HepG2 (cell line): ENCODE measurements around the gene PTX4. TPM values are rescaled to one million over a fixed set of nuclear protein-coding genes. Genes with fewer than 3 reads are reported as not detected.

ENCODE experiments used
- ATAC-seq: fragments of 200-7000 bp; cut with Tn5 transposase; 3 replicates; pipeline ENCODE4 v1.9.1; 2020; ENCODE audit warnings: mild to moderate bottlenecking, moderate library complexity
- BruUV-seq: library from RNA; stranded (reverse); fragments of 400-500 nt; replicated peaks from 2 replicates; lab custom pipeline; 2021; lab: Mats Ljungman, UMichigan
- CTCF ChIA-PET: fragments of 300-600 bp; formaldehyde crosslinking; extraction: SDS; loops from one replicate; lab custom pipeline; 2021; ENCODE audit warnings: low total read pairs, inconsistent platforms, low intra/inter-chr PET ratio; lab: Yijun Ruan, JAX
- POLR2A ChIA-PET: fragments of 350-600 bp; sonication (Branson Sonifier 250); formaldehyde crosslinking; loops from one replicate; lab custom pipeline; 2020; ENCODE audit warnings: antibody characterized with exemption, inconsistent platforms; lab: Yijun Ruan, JAX
- DNase-seq: peaks from one replicate; pipeline ENCODE4 v3.0.0-alpha.2; 2015; ENCODE audit warnings: low spot score
- FAIRE-seq: peaks from 3 replicates; lab custom pipeline; 2011; peaks lifted over from hg19 to GRCh38; lab: Jason Lieb, UNC
- H2AFZ ChIP-seq: one replicate; pipeline ENCODE4 v1.6.1; 2011; ENCODE audit warnings: low read length, inconsistent platforms
- H3K27ac ChIP-seq: fragments of 300-600 bp; 3 replicates; pipeline ENCODE4 v1.8.0; 2011; ENCODE audit warnings: mixed run types, mild to moderate bottlenecking, mixed read lengths, low read length, inconsistent platforms; ENCODE audit not compliant: insufficient read depth; ENCODE audit errors: extremely low read length
- H3K27me3 ChIP-seq, 2 experiments: fragments of 200-600 bp in 1 of 2; 2 replicates in 1 of 2; 3 replicates in 1 of 2; pipeline versions ENCODE4 v1.6.0 to v1.8.0; 2011; ENCODE audit warnings: low read length in 2 of 2, mild to moderate bottlenecking in 2 of 2, moderate library complexity in 2 of 2, inconsistent platforms in 1 of 2; ENCODE audit not compliant: insufficient read depth in 2 of 2, control insufficient read depth in 1 of 2
- H3K36me3 ChIP-seq, 2 experiments: fragments of 200-600 bp in 1 of 2; replicated peaks in 1 of 2; 2 replicates in 1 of 2; 3 replicates in 1 of 2; pipeline versions ENCODE4 v1.5.1 to v1.8.0; 2011; ENCODE audit warnings: low read length in 2 of 2, inconsistent platforms in 1 of 2; ENCODE audit not compliant: insufficient read depth in 2 of 2, control insufficient read depth in 1 of 2
- H3K4me1 ChIP-seq: 2 replicates; pipeline ENCODE4 v1.5.1; 2012; ENCODE audit warnings: low read length, inconsistent platforms; ENCODE audit not compliant: insufficient read depth
- H3K4me2 ChIP-seq: 2 replicates; pipeline ENCODE4 v1.6.0; 2011; ENCODE audit warnings: low read depth, low read length, inconsistent platforms
- H3K4me3 ChIP-seq, 3 experiments: fragments of 200-600 bp in 1 of 3; sonication (generic), shearing (Covaris generic) in 1 of 3; replicated peaks in 1 of 3; 2 replicates each; pipeline ENCODE4 v1.5.1; 2011 to 2016; ENCODE audit warnings: low read length in 3 of 3, inconsistent platforms in 2 of 3, low read depth in 2 of 3, mild to moderate bottlenecking in 2 of 3, control low read depth in 1 of 3, mixed read lengths in 1 of 3; ENCODE audit not compliant: insufficient read depth in 1 of 3
- H3K79me2 ChIP-seq: one replicate; pipeline ENCODE4 v1.6.1; 2011; ENCODE audit warnings: low read length, inconsistent platforms; ENCODE audit not compliant: insufficient read depth
- H3K9ac ChIP-seq: 2 replicates; pipeline ENCODE4 v1.6.0; 2011; ENCODE audit warnings: mild to moderate bottlenecking, low read depth, low read length, inconsistent platforms; ENCODE audit not compliant: insufficient read depth
- H3K9me3 ChIP-seq: 2 replicates; pipeline ENCODE4 v1.5.1; 2012; ENCODE audit warnings: mild to moderate bottlenecking, low read length
- H4K20me1 ChIP-seq: 2 replicates; pipeline ENCODE4 v1.6.0; 2011; ENCODE audit warnings: inconsistent platforms, mild to moderate bottlenecking, low read length, moderate library complexity; ENCODE audit not compliant: insufficient read depth
- AGO2 ChIP-seq: fragments of 200-400 bp; formaldehyde crosslinking; optimal IDR thresholded peaks from 2 replicates; pipeline ENCODE3; 2017; ENCODE audit warnings: mild to moderate bottlenecking, low read depth, low read length, moderate library complexity
- FOXA1 ChIP-seq, 2 experiments: fragments of 450-650 bp in 1 of 2; sonication (generic) in 1 of 2; formaldehyde crosslinking in 1 of 2; IDR thresholded peaks; 2 replicates each; pipeline versions ENCODE4 v1.4.0 to v1.6.1; 2016 to 2020; ENCODE audit warnings: missing genetic modification reagents in 1 of 2
- PHF8 ChIP-seq: sonication (generic); formaldehyde crosslinking; IDR thresholded peaks from 2 replicates; pipeline ENCODE4 v1.5.0; 2020; ENCODE audit warnings: missing genetic modification reagents
- TRIM24 ChIP-seq: sonication (generic); formaldehyde crosslinking; IDR thresholded peaks from 2 replicates; pipeline ENCODE4 v1.8.0; 2022; ENCODE audit warnings: mild to moderate bottlenecking, missing genetic modification reagents
- ZNF3 ChIP-seq: IDR thresholded peaks from 2 replicates; pipeline ENCODE4 v1.7.0; 2017; ENCODE audit warnings: inconsistent platforms
- WGBS: methylation state at CpG from one replicate; pipeline ENCODE4 v1.1.6; 2017; ENCODE audit warnings: low lambda C conversion rate; 5-methylcytosine and 5-hydroxymethylcytosine counted together
- in situ Hi-C: cut with HindIII; loops from 2 replicates; pipeline ENCODE4 v1.10.0; 2017; ENCODE audit warnings: low pct_unique_long_range_greater_than_20kb; ENCODE audit not compliant: extremely low pct_ligation_motif_present
- intact Hi-C: fragments of 100-400 bp; cut with micrococcal nuclease; formaldehyde crosslinking; loops from one replicate; pipeline ENCODE4 v1.10.0; 2022; ENCODE audit not compliant: unreplicated experiment
- polyA plus RNA-seq, 8 experiments: library from polyadenylated mRNA; depleted of rRNA in 3 of 8; stranded (reverse) in 7 of 8; unstranded in 1 of 8; fragments of >200 nt; fragmentation: Illumina TruSeq in 4 of 8; extraction: Trizol in 4 of 8; gene quantifications; 2 replicates each; pipeline versions ENCODE4 v1.2.1 to v1.2.3, GENCODE V29; 2011 to 2016; ENCODE audit warnings: low read depth in 4 of 8, missing spikeins in 1 of 8, mixed read lengths in 1 of 8; ENCODE audit not compliant: insufficient read depth in 1 of 8
- total RNA-seq, 5 experiments: library from RNA; depleted of rRNA; stranded (reverse); fragments of >200 nt; fragmentation: Illumina TruSeq; extraction: Trizol; gene quantifications; 2 replicates each; pipeline ENCODE4 v1.2.3, GENCODE V29; 2016; ENCODE audit warnings: low read depth in 1 of 5
- TF ChIP-seq, protein P1 (sequence below): sonication (generic); formaldehyde crosslinking; IDR thresholded peaks from 2 replicates; pipeline ENCODE4 v1.4.0; 2020; ENCODE audit warnings: missing genetic modification reagents
- TF ChIP-seq, protein P2 (sequence below): sonication (generic); formaldehyde crosslinking; IDR thresholded peaks from 2 replicates; pipeline ENCODE4 v1.4.0; 2020; ENCODE audit warnings: mild to moderate bottlenecking, missing genetic modification reagents
- TF ChIP-seq, protein P3 (sequence below): sonication (generic); formaldehyde crosslinking; IDR thresholded peaks from 2 replicates; pipeline ENCODE4 v1.4.0; 2020; ENCODE audit warnings: low read depth, mild to moderate bottlenecking, missing genetic modification reagents

The PTX4 gene
- total and polyA plus RNA-seq, 2 of the 13 experiments (the other 11 are each of a cell fraction or from before 2014, with no cell fraction given), result 0.04 TPM; not detected in 1

DNA sequence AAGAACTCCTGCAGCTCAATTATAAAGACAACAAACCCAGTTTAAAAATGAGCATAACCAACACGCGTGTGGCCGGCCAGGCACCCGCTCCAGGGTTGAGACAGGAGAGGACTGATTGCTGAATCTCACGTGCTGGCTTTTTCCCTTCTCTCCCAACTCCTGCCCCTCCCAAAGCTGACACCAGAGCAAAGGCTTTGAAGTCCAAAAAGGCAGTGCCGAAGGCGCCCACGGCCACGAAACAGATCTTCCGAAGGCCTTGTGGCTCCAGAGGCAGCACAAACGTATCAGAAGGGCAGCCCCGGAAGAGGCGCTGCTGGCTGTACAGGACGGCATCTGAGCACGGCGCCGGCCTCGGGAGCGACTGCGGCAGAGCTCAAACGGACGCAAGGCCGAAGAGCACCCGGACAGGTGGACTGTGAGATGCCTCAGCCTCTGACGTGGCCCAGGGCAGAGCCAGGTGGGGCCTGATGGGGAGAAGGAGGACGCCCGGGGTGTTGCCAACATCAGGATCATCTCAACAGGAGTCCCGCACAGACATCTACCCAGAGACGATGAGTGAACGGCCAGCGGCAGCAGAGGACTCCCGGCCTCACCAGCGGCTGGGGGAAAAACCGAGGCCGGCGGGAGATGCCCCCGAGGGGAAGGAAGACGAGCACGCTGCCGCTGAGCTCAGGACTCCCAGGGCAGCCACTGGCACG is 24.4 kb downstream of the PTX4 start:
- TF ChIP-seq PHF8 (CRISPR knock-in tag), result no peak
- peak; percentile 17 for TF ChIP-seq AGO2
- TF ChIP-seq ZNF3 (CRISPR knock-in tag), result no peak
- intact Hi-C loops, result no loop called here
- DNase-seq (no peak), ATAC-seq (no peak), FAIRE-seq (no peak)
- no peaks in the 10 kb centered on the region for H3K4me1 ChIP-seq
- ChIA-PET POLR2A (no interaction called here), CTCF (no interaction called here)
- no peaks in the 10 kb centered on the region for H3K9me3 ChIP-seq
- H3K27me3 ChIP-seq, result no peaks in the 10 kb centered on the region
- H2AFZ ChIP-seq, result no peak overlapping the region
- peaks cover 9 to 12% of the 10 kb centered on the region in 2 experiments; a peak in 3 of 5 replicates for H3K36me3 ChIP-seq
- H3K4me3 ChIP-seq, result no peak overlapping the region
- no peak overlapping the region for H3K4me2 ChIP-seq
- H3K9ac ChIP-seq, result no peak overlapping the region
- in situ Hi-C loops, result no loop called here
- 95% methylated on average over 34 of the region's 41 CpGs for WGBS
- no TSS peak for BruUV-seq
- H3K27ac ChIP-seq, result no peak overlapping the region
- H4K20me1 ChIP-seq, result no peaks in the 10 kb centered on the region
- H3K79me2 ChIP-seq, result peaks cover 9% of the 10 kb centered on the region

DNA sequence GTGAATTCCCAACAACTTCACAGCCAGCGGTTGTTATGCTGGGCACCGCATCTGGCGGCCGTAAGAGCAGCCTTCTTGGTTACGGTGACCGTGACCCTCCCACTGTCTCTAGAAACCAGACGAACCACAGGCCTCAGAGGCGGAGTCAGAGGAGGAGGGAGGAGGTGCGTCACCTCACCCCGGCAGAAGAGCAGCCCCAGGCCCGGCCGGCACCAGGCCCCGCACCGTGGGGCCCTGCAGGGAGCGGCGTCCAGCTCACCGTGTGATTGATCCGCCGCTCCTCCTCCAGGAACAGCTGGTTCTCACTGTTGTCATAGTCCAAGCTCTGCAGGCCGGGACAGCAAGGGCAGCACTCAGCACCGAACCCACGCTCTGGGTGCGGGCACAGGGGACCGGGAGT is 27.6 kb downstream of the PTX4 start:
- POLR2A ChIA-PET, result no interaction called here
- H3K4me3 ChIP-seq, result no peak overlapping the region
- no peak overlapping the region for H3K4me2 ChIP-seq
- H4K20me1 ChIP-seq, result no peaks in the 10 kb centered on the region
- H3K36me3 ChIP-seq, result peaks cover 14 to 22% of the 10 kb centered on the region in 2 experiments; a peak in 3 of 5 replicates
- H2AFZ ChIP-seq, result no peak overlapping the region
- no peak for DNase-seq
- intact Hi-C loops (no loop called here), in situ Hi-C loops (no loop called here)
- no peaks in the 10 kb centered on the region for H3K27me3 ChIP-seq
- 97% methylated on average over 19 of the region's 24 CpGs for WGBS
- H3K27ac ChIP-seq, result no peak overlapping the region
- CTCF ChIA-PET, result no interaction called here
- H3K79me2 ChIP-seq, result no peaks in the 10 kb centered on the region
- no peaks in the 10 kb centered on the region for H3K9me3 ChIP-seq
- no peak for ATAC-seq
- FAIRE-seq, result no peak
- TF ChIP-seq TRIM24 (no peak), FOXA1 (IDR thresholded peaks at IDR 0.05) (no peak), FOXA1 (CRISPR knock-in tag; IDR thresholded peaks at IDR 0.05) (no peak)
- TF ChIP-seq, protein P1, sequence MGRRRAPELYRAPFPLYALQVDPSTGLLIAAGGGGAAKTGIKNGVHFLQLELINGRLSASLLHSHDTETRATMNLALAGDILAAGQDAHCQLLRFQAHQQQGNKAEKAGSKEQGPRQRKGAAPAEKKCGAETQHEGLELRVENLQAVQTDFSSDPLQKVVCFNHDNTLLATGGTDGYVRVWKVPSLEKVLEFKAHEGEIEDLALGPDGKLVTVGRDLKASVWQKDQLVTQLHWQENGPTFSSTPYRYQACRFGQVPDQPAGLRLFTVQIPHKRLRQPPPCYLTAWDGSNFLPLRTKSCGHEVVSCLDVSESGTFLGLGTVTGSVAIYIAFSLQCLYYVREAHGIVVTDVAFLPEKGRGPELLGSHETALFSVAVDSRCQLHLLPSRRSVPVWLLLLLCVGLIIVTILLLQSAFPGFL, result no peak
- TF ChIP-seq, protein P2, sequence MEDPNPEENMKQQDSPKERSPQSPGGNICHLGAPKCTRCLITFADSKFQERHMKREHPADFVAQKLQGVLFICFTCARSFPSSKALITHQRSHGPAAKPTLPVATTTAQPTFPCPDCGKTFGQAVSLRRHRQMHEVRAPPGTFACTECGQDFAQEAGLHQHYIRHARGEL (CRISPR knock-in tag), result no peak
- TF ChIP-seq, protein P3, sequence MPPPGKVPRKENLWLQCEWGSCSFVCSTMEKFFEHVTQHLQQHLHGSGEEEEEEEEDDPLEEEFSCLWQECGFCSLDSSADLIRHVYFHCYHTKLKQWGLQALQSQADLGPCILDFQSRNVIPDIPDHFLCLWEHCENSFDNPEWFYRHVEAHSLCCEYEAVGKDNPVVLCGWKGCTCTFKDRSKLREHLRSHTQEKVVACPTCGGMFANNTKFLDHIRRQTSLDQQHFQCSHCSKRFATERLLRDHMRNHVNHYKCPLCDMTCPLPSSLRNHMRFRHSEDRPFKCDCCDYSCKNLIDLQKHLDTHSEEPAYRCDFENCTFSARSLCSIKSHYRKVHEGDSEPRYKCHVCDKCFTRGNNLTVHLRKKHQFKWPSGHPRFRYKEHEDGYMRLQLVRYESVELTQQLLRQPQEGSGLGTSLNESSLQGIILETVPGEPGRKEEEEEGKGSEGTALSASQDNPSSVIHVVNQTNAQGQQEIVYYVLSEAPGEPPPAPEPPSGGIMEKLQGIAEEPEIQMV, result no peak
- no peak overlapping the region for H3K9ac ChIP-seq
- no peaks in the 10 kb centered on the region for H3K4me1 ChIP-seq
- no TSS peak for BruUV-seq
